H1 (cell line): ENCODE results near the gene TANC1. TPM values are rescaled to one million over a fixed set of nuclear protein-coding genes. Genes with fewer than 3 reads are reported as not detected.

ENCODE experiments used
- CTCF ChIA-PET: fragments of 300-600 bp; sonication (Branson Sonifier 250); formaldehyde crosslinking; loops from one replicate; lab custom pipeline; 2021; ENCODE audit not compliant: partially characterized antibody; lab: Charles Lee
- POLR2A ChIA-PET: fragments of 300-600 bp; sonication (Branson Sonifier 250); formaldehyde crosslinking; loops from one replicate; lab custom pipeline; 2021; ENCODE audit warnings: inconsistent platforms; ENCODE audit not compliant: partially characterized antibody; lab: Charles Lee
- DNase-seq, 2 experiments: peaks; one replicate each; pipeline versions ENCODE4 v3.0.0 to v3.0.0-alpha.2; 2010 to 2022; ENCODE audit warnings: low spot score in 2 of 2, low read depth in 1 of 2, mixed read lengths in 1 of 2
- FAIRE-seq: peaks from 2 replicates; lab custom pipeline; 2011; peaks lifted over from hg19 to GRCh38; lab: Jason Lieb, UNC
- H2AFZ ChIP-seq: 2 replicates; pipeline ENCODE4 v1.8.1; 2012; ENCODE audit warnings: low read length, inconsistent platforms
- H2AK5ac ChIP-seq: 2 replicates; pipeline ENCODE4 v1.6.1; 2013; ENCODE audit warnings: low read depth, low read length
- H2BK120ac ChIP-seq: replicated peaks from 2 replicates; pipeline ENCODE3; 2013; ENCODE audit warnings: low read depth, low read length, inconsistent platforms
- H2BK12ac ChIP-seq: 2 replicates; pipeline ENCODE4 v1.6.1; 2013; ENCODE audit warnings: low read depth, low read length
- H2BK15ac ChIP-seq: 2 replicates; pipeline ENCODE4 v1.6.1; 2013; ENCODE audit warnings: low read length
- H2BK20ac ChIP-seq: 2 replicates; pipeline ENCODE4 v1.6.1; 2013; ENCODE audit warnings: low read length
- H2BK5ac ChIP-seq: 2 replicates; pipeline ENCODE4 v1.6.1; 2013; ENCODE audit warnings: low read depth, low read length
- H3K14ac ChIP-seq: 2 replicates; pipeline ENCODE4 v1.6.1; 2013; ENCODE audit warnings: inconsistent platforms; ENCODE audit not compliant: insufficient read length
- H3K18ac ChIP-seq: 2 replicates; pipeline ENCODE4 v1.6.1; 2013; ENCODE audit warnings: low read length; ENCODE audit errors: extremely low read depth
- H3K23ac ChIP-seq: 2 replicates; pipeline ENCODE4 v1.6.1; 2013; ENCODE audit warnings: inconsistent platforms; ENCODE audit not compliant: insufficient read length
- H3K23me2 ChIP-seq: 2 replicates; pipeline ENCODE4 v1.6.1; 2013; ENCODE audit warnings: low read depth, low read length
- H3K27ac ChIP-seq: 2 replicates; pipeline ENCODE4 v1.6.1; 2011; ENCODE audit warnings: low read depth, low read length, inconsistent platforms
- H3K27me3 ChIP-seq, 4 experiments: replicated peaks in 1 of 4; 1 replicate in 1 of 4; 2 replicates in 3 of 4; pipeline versions ENCODE4 v1.6.1 to v1.8.1; 2011 to 2013; ENCODE audit warnings: low read length in 3 of 4, mild to moderate bottlenecking in 3 of 4, inconsistent platforms in 2 of 4, mixed read lengths in 2 of 4, moderate library complexity in 1 of 4; ENCODE audit not compliant: control insufficient read depth in 3 of 4, insufficient read depth in 3 of 4; ENCODE audit errors: extremely low read depth in 1 of 4
- H3K36me3 ChIP-seq, 4 experiments: 2 replicates each; pipeline versions ENCODE4 v1.6.1 to v1.8.1; 2011 to 2013; ENCODE audit warnings: mild to moderate bottlenecking in 4 of 4, low read length in 3 of 4, moderate library complexity in 2 of 4, control low read depth in 1 of 4, inconsistent platforms in 1 of 4; ENCODE audit not compliant: insufficient read depth in 4 of 4, control insufficient read depth in 2 of 4
- H3K4ac ChIP-seq: replicated peaks from 2 replicates; pipeline ENCODE3; 2013; ENCODE audit warnings: low read length, low read depth, mixed read lengths, inconsistent platforms; ENCODE audit not compliant: insufficient read length
- H3K4me1 ChIP-seq, 4 experiments: replicated peaks in 1 of 4; 1 replicate in 1 of 4; 2 replicates in 3 of 4; pipeline versions ENCODE4 v1.6.1 to v1.8.1; 2011 to 2013; ENCODE audit warnings: low read length in 3 of 4, inconsistent platforms in 2 of 4, mixed read lengths in 1 of 4; ENCODE audit not compliant: insufficient read depth in 4 of 4, control insufficient read depth in 3 of 4
- H3K4me2 ChIP-seq, 2 experiments: 2 replicates each; pipeline versions ENCODE4 v1.6.1 to v1.8.1; 2011 to 2013; ENCODE audit warnings: low read depth in 2 of 2, low read length in 2 of 2, control low read depth in 1 of 2, inconsistent platforms in 1 of 2, mild to moderate bottlenecking in 1 of 2; ENCODE audit not compliant: insufficient read depth in 1 of 2
- H3K4me3 ChIP-seq, 4 experiments: fragments of 200-600, 300-600 bp in 1 of 4; sonication (generic), shearing (Covaris generic), sonication (Bioruptor Twin) in 1 of 4; 2 replicates each; pipeline versions ENCODE4 v1.5.1 to v1.8.1; 2011 to 2016; ENCODE audit warnings: low read length in 4 of 4, low read depth in 3 of 4, control low read depth in 2 of 4, inconsistent platforms in 2 of 4, mild to moderate bottlenecking in 2 of 4, mixed read lengths in 1 of 4, moderate library complexity in 1 of 4; ENCODE audit not compliant: insufficient read depth in 2 of 4; ENCODE audit errors: extremely low read depth in 1 of 4
- H3K56ac ChIP-seq: replicated peaks from 2 replicates; pipeline ENCODE3; 2013; ENCODE audit warnings: low read depth, mild to moderate bottlenecking, mixed read lengths, low read length, inconsistent platforms; ENCODE audit not compliant: insufficient read length
- H3K79me1 ChIP-seq: 2 replicates; pipeline ENCODE4 v1.6.1; 2013; ENCODE audit warnings: low read depth, low read length, control low read depth
- H3K79me2 ChIP-seq, 2 experiments: 2 replicates each; pipeline versions ENCODE4 v1.6.1 to v1.8.1; 2012 to 2013; ENCODE audit warnings: low read length in 2 of 2, mild to moderate bottlenecking in 2 of 2, inconsistent platforms in 1 of 2; ENCODE audit not compliant: insufficient read depth in 2 of 2, control insufficient read depth in 1 of 2
- H3K9ac ChIP-seq, 4 experiments: replicated peaks in 1 of 4; 1 replicate in 1 of 4; 2 replicates in 3 of 4; pipeline versions ENCODE4 v1.6.1 to v1.8.1; 2011 to 2013; ENCODE audit warnings: low read depth in 3 of 4, low read length in 3 of 4, control low read depth in 2 of 4, mild to moderate bottlenecking in 2 of 4, moderate library complexity in 2 of 4, inconsistent platforms in 1 of 4; ENCODE audit errors: extremely low read depth in 1 of 4
- H3K9me3 ChIP-seq, 2 experiments: 2 replicates each; pipeline versions ENCODE4 v1.6.1 to v1.8.1; 2012 to 2013; ENCODE audit warnings: mild to moderate bottlenecking in 2 of 2, moderate library complexity in 2 of 2, control low read depth in 1 of 2, inconsistent platforms in 1 of 2, low read depth in 1 of 2, low read length in 1 of 2, mixed read lengths in 1 of 2; ENCODE audit not compliant: insufficient read depth in 2 of 2
- H4K20me1 ChIP-seq, 2 experiments: replicated peaks in 1 of 2; 2 replicates each; pipeline versions ENCODE3 to v1.8.1; 2011 to 2013; ENCODE audit warnings: inconsistent platforms in 2 of 2, low read length in 2 of 2, mild to moderate bottlenecking in 1 of 2; ENCODE audit not compliant: insufficient read depth in 2 of 2, control insufficient read depth in 1 of 2
- H4K5ac ChIP-seq: 2 replicates; pipeline ENCODE4 v1.6.1; 2013; ENCODE audit warnings: low read length, low read depth, mixed read lengths, inconsistent platforms; ENCODE audit not compliant: insufficient read length
- H4K8ac ChIP-seq: 2 replicates; pipeline ENCODE4 v1.8.0; 2013; ENCODE audit warnings: mild to moderate bottlenecking, moderate library complexity, low read length, inconsistent platforms; ENCODE audit not compliant: insufficient read depth; ENCODE audit errors: extremely low read depth
- H4K91ac ChIP-seq: replicated peaks from 2 replicates; pipeline ENCODE3; 2013; ENCODE audit warnings: low read length, mixed read lengths, inconsistent platforms; ENCODE audit not compliant: insufficient read length
- ATF3 ChIP-seq: IDR thresholded peaks from 2 replicates; pipeline ENCODE4 v1.6.1; 2011; ENCODE audit warnings: low read depth, mild to moderate bottlenecking, low read length; ENCODE audit not compliant: insufficient read depth
- BACH1 ChIP-seq: IDR thresholded peaks from 2 replicates; pipeline ENCODE4 v1.6.1; 2012; ENCODE audit warnings: low read length, improper control_type of control experiment
- BCL11A ChIP-seq, 2 experiments: IDR thresholded peaks; one replicate each; pipeline ENCODE4 v1.6.1; 2011; ENCODE audit warnings: low read depth in 2 of 2, low read length in 2 of 2, mild to moderate bottlenecking in 2 of 2
- CEBPB ChIP-seq: IDR thresholded peaks from 2 replicates; pipeline ENCODE4 v1.6.1; 2012; ENCODE audit warnings: low read depth, low read length
- MAFK ChIP-seq: IDR thresholded peaks from 2 replicates; pipeline ENCODE4 v1.6.1; 2012; ENCODE audit warnings: low read depth, mild to moderate bottlenecking, improper control_type of control experiment, low read length
- MAX ChIP-seq: IDR thresholded peaks from 2 replicates; pipeline ENCODE4 v1.6.1; 2012; ENCODE audit warnings: inconsistent platforms
- SRF ChIP-seq: IDR thresholded peaks from 2 replicates; pipeline ENCODE4 v1.6.1; 2011; ENCODE audit warnings: mild to moderate bottlenecking, low read depth, low read length, moderate library complexity
- TBP ChIP-seq: IDR thresholded peaks from 2 replicates; pipeline ENCODE4 v1.6.1; 2011; ENCODE audit warnings: low read depth, low read length, improper control_type of control experiment
- USF2 ChIP-seq: IDR thresholded peaks from 2 replicates; pipeline ENCODE4 v1.6.1; 2011; ENCODE audit warnings: low read length, improper control_type of control experiment
- WGBS, 2 experiments: shearing (Covaris generic) in 1 of 2; methylation state at CpG; one replicate each; pipeline versions ENCODE4 v1.1.6 to v1.1.7; 2013 to 2015; ENCODE audit warnings: low lambda C conversion rate in 2 of 2, mixed read lengths in 2 of 2, inconsistent platforms in 1 of 2, low coverage in 1 of 2, missing lambda C conversion rate in 1 of 2; ENCODE audit not compliant: insufficient replicate concordance in 2 of 2, insufficient coverage in 1 of 2, insufficient read length in 1 of 2; ENCODE audit errors: extremely low coverage in 1 of 2, missing lambda C conversion rate in 1 of 2; 5-methylcytosine and 5-hydroxymethylcytosine counted together
- polyA plus RNA-seq, 7 experiments: library from polyadenylated mRNA; depleted of rRNA in 3 of 7; stranded (reverse) in 5 of 7; unstranded in 2 of 7; fragments of >200 nt in 5 of 7; fragments of 200-250 nt in 2 of 7; gene quantifications; 1 replicate in 5 of 7; 2 replicates in 1 of 7; 4 replicates in 1 of 7; pipeline versions ENCODE4 v1.2.1 to v1.2.3, GENCODE V29; 2011 to 2013; ENCODE audit warnings: missing spikeins in 2 of 7, mixed read lengths in 2 of 7
- total RNA-seq: library from RNA; stranded (reverse); fragmentation: NEBNext Ultra II Directional; extraction: Animal tissue kit (Norgen Biotek cat#: 25700); gene quantifications from 2 replicates; pipeline ENCODE4 v1.2.1, GENCODE V29; 2021

Gene TANC1
- total and polyA plus RNA-seq, 2 of the 8 experiments (the other 6 are each of a cell fraction or from before 2014, with no cell fraction given) = 4.1 to 7.6 TPM

GRCh38 chr2:159043710-159044109 is 75.3 kb downstream of the TANC1 start:
- Histone ChIP-seq H3K4me1 (peaks cover 0 to 7% (median 2%) of the 10 kb centered on the region in 4 experiments; a peak in 1 of 7 replicates), H4K20me1 (no peaks in the 10 kb centered on the region), H3K14ac (no peak overlapping the region), H3K18ac (no peak overlapping the region), H4K5ac (no peak overlapping the region), H2BK15ac (no peak overlapping the region), H3K56ac (no peak overlapping the region), H2BK20ac (no peak overlapping the region), H4K8ac (no peak overlapping the region), H3K9me3 (peaks cover 16 to 17% of the 10 kb centered on the region in 2 experiments), H3K4me3 (no peak overlapping the region), H3K23ac (no peak overlapping the region), H2BK5ac (no peak overlapping the region), H3K36me3 (no peaks in the 10 kb centered on the region; a peak in 1 of 8 replicates), H3K79me1 (no peaks in the 10 kb centered on the region; the same call in 1 of the 2 replicates), H3K4me2 (no peak overlapping the region), H4K91ac (no peak overlapping the region), H2AFZ (no peak overlapping the region), H3K9ac (no peak overlapping the region), H2AK5ac (no peak overlapping the region), H3K27ac (no peak overlapping the region), H3K4ac (no peak overlapping the region), H3K23me2 (no peaks in the 10 kb centered on the region; the same call in 1 of the 2 replicates), H2BK120ac (no peak overlapping the region), H2BK12ac (no peak overlapping the region), H3K79me2 (no peaks in the 10 kb centered on the region), H3K27me3 (no peaks in the 10 kb centered on the region)
- ChIA-PET POLR2A (no interaction called here), CTCF (interaction anchor here (1.5 to 3.0 kb wide), 2 partner anchors 9 to 10 kb away, joined by 8 to 10 read pairs; no protein-coding TSS in a partner anchor)
- no peak for FAIRE-seq
- no peak for DNase-seq
- 94% methylated on average over 5 of the region's 5 CpGs; no CpG with 5 or more reads in 1 of the 2 experiments for WGBS, 2 experiments
- no peak for TF ChIP-seq USF2
- no peak for TF ChIP-seq SRF
- no peak for TF ChIP-seq MAFK
- TF ChIP-seq BACH1 = no peak
- TF ChIP-seq MAX = no peak
- no peak for TF ChIP-seq ATF3
- TF ChIP-seq CEBPB = no peak
- no peak for TF ChIP-seq BCL11A (IDR thresholded peaks at IDR 0.05; ENCODE audit: low read depth in 2 of 2, low read length in 2 of 2)
- no peak for TF ChIP-seq TBP
